GM18508 (cell line): ENCODE measurements around the gene IL3.
A peak's percentile ranks its signal among the peaks of the same experiment; 100 is the strongest.

Source experiments
- ATAC-seq: cut with Tn5 transposase; IDR thresholded peaks from one replicate; pipeline ENCODE4 v1.9.1; 2021; ENCODE audit warnings: moderate number of reproducible peaks; ENCODE audit not compliant: insufficient read depth, unreplicated experiment

The IL3 gene, protein sequence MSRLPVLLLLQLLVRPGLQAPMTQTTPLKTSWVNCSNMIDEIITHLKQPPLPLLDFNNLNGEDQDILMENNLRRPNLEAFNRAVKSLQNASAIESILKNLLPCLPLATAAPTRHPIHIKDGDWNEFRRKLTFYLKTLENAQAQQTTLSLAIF

DNA sequence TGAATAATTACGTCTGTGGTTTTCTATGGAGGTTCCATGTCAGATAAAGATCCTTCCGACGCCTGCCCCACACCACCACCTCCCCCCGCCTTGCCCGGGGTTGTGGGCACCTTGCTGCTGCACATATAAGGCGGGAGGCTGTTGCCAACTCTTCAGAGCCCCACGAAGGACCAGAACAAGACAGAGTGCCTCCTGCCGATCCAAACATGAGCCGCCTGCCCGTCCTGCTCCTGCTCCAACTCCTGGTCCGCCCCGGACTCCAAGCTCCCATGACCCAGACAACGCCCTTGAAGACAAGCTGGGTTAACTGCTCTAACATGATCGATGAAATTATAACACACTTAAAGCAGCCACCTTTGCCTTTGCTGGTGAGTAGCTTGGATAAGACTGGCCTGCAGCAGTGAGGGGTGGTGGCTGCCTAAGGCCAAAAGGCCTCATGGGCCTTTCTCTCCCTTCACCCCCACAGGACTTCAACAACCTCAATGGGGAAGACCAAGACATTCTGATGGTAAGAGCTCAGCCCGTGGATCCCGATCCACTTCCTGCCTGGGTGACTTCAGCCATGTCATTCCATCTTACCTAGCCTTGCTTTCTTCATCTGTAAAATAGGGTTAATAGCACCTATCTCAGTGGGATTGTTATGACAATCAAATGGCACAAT is at the start of gene IL3:
IL3 (plus strand) TSS at position 155 of the 661 bp plus-strand sequence; CDS start at position 207, 52 bp downstream.
- ATAC-seq: no peak

DNA sequence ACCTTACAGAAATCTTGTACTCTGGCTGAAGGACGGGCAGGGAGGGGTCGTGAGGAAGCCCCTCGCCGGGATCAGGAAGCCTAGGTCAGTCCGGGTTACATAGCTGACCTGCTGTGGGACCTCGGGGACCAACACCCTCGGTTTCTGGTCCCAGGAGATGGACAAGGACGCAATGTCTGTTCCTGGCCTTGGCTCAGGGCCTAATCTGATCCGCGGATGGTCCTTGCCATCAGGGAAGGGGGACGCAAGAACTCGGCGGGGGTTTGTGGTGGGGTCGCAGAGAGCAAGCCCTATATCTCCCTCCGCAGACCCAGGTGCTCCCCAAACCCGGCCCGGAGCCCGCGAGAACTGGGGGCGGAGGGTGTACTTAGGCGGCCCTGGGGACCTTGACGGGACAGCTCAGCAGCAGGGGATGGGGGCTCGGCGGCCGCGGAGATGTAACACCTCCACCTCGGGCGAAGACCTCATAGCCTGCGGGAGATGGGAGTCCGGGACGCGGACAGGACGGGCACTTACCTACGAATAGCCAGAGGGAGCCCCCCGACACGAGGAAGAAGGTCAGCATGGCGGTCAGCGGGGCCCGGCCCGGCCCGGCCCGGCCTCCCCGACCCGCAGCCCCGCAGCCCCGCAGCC is 49.4 kb upstream of the IL3 start:
- no peak for ATAC-seq

DNA sequence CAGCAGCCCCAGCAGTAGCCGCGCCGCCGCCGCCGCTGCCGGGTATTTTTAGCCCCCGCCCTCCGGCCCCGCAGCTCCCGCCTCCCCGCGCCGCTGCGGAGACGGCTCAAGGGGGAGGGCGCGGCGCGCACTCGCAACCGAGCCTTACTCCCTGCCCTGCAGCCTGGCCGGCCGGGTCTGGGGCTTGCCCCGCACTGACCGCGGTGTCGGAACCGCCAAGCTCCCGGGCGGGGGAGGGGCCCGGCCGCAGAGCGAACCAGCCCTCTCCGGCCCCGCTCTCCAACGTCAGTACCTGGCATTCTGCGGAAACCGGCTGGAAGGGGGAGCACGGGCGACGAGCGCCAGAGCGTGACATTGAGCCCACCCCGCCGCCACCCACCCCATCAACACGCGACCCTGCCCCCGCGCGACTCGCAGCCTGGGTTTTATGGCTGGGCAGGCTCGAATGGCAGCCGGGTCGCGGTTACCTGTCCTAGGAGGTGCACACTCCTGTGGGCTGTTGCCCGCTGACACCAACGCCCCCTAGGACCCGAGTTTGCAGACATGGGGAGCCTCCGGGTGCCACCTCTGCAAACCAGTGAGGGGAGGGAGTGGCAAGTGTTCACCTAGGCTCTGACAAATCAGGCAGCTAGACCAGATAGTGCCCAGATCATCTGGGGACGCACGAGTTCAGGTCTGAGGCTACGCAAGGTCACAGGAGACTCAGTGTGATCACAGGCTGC is 48.7 kb upstream of the IL3 start, which contains the start of gene ACSL6:
ACSL6 (minus strand) TSS at position 37 of the 722 bp plus-strand sequence. CDS start 105 bp downstream, outside the sequence.
- ATAC-seq: no peak

DNA sequence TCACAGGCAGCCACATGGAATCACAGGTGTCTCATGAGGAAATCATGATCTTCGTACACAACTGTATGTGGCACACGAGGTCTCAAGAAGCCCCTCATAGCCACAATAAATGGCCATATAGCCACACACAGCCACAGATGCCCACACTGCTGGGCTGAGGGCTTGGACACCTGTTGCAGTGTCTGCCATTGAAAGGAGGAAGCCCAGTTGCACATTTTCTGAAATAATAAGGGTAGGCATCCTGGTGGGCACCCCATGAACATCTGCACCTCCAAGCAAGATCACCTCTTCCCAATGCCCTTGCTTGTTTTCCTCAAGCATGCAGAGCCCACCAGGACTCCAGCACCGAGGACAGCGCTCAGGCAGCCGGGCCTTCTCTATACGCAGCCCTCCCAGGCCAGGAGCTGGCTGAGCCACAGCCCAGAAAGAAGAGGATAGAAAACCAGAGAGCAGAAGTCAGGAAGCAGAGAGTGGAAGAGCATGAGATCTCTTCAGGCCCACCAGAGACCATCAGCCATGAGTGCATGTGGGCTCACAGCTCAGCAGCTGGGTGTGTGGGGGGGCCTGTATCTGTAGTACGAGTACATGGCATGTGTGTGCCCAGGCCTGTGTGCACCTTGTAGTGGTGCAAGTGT is 48.0 kb upstream of the IL3 start:
- ATAC-seq: no peak

DNA sequence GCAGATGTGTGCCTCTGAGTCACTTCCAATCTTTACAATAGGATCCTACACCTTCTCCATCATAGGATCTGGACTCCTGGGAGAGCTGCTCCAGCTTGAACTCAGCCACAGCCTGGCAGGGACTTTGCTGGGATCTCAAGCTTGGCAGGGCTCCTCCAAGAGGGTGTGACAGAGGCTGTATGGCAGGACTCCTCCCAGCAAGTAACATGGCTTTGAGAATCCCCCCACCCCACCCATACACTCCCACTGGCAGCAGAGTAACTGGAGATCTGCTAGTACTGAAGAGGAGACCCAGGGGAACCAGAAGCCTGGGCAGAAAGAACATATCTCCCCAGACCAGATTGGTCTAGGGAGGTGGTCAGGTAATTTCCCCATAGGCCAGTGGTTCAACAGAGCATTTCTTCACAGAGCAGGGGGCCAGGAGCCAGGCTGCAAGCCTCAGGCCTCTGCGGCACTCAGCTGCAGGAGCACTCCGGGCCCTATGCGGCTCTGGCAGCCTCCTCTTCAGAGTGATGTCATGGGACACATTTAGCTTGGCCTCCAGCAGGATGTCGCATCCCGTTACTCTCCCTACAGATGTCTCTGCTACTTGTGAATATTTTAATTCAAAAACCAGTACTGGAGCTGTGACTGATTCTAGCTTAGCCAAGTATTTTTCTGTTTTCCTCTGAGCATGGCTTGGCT is 47.3 kb upstream of the IL3 start:
- ATAC-seq: no peak

DNA sequence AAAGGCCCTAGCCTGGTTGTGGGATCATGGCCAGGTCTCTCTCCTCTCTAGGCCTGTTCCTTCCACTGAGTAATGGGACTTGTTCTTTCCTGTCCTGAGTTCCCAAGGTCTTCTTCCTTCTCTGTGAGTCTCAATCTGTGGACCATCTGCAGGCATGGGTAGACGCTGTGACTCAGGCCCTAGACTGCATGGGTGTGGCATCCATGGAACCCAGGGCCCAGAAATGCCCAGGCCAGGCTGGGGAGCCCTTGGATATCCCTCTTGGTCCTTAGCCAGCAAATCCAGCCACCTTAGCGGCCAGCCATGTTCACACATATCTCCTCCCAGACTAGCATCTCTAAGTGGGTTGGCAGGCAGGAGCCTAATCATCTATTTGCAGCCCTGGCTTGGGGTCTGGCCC is 46.7 kb upstream of the IL3 start:
- no peak for ATAC-seq

DNA sequence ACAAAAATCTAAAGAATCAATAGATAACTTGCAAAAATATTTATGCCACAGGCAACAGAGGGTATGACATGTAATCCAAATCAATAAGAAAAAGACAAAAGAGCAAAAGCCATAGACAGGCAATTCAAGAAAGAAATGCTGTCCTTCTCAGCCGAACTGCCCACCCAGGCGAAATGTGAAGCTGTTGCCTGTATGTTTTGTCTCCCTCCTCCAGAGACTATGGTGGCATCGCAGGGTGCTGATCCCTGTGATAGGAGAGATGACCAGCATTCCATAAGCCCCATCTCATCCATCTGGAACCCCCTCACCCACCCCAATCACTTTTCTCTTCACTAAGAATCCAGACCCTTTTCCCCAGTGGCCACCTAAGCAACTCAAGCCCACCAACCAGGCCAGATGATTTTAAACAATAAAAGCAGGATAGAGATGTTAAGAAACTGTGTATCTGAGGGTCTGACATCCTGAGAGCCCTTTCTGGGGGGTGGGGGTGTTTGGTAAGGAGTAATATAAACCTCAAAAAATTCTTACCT is 43.7 kb upstream of the IL3 start:
- ATAC-seq: no peak

DNA sequence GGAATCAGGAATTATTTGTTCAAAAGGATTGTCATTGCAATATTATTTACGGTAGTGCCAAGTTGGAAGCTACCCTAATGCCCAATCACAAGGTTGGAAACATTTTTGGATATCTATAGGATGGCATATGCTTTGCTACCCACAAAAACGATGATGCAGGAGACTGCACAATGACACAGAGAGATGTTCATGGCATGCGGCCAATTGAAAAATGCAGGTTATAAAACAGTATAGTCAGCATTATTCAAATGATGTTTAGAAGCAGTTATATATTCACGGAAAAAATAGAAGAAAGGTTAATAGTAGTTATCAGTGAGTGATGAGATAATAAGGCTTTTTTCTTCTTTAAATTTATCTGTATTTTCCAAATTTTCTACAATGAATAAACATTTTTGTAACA is 43.1 kb upstream of the IL3 start:
- no peak for ATAC-seq

DNA sequence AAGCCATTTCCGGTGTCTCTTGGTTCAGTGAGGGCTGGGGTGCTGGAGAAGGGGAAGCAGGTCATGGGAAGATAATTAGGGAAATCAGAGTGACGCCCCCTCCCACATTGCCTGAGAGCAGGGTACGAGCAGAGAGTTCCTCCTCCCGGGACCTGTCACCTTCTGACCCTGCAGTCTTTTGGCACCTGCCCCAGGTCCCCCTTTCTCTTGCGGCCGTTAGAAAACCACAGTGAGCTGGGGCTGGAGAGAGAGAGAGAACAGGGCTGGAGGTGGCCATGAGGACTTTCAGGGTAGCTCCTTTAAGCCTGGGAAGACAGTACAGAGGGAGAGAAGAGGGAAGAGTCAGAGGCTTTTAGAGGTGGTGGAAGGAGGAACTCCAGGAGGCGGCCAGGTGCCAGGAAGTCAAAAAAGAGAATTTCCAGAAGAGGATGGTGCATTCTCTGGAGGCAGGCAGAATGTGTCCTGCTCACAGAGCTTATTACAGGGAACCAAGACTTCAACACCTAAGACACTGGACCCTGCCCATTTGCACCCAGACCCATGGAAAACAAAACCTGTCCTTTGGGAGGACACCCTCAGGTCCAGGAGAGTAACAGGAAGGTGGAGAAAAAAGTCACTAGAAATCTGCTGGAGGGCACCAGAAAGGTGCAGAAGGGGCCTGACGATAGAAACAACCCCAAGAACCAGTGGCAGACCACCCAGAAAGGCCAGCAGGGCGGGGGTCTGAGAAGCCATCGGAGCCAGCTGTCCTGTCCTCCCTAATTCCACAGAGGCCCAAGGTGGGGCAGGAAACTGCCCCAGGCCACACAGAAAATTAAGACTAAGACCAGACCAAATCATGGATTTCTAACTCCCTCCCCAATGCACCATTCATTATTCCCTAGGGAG is 42.5 kb upstream of the IL3 start:
- ATAC-seq: no peak

DNA sequence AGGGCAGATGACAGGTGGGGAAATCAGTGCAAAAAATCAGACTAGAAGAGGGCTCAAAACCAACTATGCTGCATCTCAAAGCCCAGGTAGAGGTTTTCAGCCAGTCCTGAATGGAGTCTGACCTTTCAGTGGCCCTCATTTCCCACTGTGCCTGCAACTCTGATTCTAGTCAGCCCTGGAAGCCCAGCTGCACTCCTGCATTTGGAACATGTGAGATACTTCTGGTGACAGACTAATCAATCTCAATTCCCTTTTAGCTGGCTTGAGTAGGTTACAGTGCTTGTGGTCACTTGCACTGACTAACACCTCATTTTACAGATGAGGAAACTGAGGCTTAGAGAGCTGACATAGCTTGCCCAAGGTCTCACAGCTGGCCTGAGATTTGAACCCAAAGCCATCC is 41.1 kb upstream of the IL3 start:
- no peak for ATAC-seq

DNA sequence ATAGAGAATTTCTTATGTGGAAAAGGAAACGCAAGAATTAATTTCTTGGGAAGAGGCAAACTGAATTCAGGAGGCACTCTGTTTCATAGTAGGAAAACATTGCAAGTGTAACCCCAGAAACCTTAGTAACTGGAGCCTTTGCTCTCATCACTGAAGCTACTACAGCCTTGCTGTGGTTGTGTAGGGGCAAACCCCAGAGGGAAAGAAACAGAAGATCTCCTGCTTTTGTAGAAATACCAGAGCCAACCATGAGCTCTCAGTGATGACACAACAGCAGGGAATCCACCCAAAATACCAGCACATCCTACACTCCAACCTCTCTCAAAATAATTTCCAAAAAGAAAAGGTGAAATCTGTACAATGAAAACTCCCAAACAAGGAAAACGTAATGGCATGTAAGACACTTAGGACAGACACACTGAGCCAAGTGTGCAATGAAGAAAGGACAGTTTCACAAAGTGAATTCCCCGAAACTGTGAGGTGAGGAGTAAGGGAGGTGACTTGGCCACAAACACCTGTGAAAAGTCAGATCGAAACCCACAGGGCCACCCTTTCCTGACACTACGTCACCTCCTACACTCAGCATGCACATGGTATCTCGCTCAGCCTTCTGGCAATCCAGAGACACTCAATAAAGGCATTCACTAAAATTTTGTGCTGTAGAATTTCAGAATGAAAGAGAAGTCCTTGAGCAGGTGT is 40.4 kb upstream of the IL3 start:
- ATAC-seq: peak; percentile 98

DNA sequence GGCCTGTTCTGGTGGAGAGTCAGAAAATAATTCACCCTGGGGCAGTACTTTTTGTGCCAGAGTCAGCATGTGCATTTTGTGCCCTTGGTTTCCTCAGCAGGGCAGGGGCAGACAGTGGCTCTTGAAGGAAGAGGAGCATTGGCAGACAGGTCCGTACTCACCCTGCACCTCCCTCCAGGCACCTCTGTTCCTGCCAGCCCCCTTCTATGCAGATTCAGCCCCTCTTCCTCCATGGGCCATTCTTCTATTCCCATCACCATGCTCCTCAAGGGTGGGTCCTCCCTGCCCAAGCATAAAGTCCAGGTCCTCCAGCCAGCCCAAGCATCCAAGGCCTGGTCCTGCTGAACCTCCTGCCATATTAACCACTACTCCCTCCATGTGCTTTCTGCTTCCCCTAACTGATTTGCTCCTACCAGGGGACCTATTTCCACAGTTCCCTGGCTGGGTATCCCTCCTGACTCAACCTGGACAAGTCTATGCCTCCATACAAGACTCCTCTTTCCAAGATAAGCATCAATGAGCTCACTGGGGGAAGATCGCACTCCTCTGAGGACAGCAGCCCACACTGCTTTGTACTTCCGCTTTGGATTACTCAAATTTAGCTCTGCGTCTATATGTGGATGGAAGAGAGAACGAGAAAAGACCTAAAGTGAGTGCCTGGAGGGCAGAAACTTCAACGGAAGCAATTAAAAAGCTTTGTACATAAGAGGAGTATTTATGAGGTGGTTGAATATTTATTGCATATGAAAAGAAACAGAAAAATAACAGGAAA is 39.7 kb upstream of the IL3 start:
- peak; percentile 2 for ATAC-seq

DNA sequence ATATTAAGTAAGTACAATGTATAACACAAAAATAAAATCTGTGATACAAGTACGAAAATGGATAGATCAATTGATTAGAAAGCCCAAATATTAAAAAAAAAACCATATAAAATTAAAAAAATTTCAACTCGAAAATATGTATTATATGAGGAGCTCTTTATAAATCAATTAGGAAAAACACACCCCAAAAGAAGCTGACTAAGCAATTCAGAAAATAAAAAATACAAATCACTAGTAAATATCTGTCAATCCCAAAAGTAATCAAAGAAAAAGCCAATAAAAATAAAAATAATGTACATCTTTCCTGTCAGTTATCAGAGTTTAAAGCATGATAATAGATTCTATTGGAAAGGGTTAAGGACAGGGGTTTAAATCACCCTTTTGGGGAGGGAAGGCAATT is 38.8 kb upstream of the IL3 start:
- no peak for ATAC-seq

DNA sequence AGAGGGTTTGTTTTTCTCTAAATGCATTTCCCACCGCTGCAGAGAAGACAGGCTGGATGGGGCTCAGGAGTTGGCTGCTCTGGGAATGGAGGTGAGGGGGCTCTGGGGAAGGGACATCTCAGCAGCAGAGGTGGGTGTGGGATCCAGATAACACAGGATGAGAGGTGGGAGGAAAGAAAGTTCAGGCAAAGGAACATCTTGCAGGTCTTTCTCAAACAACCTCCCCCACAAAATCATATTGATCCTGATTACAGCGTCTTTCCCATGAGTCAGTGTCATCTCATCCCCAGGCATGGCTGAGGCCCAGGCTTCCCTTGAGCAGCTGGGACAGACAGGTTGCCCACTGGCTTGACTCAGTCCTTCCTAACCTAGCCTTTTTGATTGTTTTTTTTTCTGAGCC is 37.7 kb upstream of the IL3 start:
- ATAC-seq: no peak

DNA sequence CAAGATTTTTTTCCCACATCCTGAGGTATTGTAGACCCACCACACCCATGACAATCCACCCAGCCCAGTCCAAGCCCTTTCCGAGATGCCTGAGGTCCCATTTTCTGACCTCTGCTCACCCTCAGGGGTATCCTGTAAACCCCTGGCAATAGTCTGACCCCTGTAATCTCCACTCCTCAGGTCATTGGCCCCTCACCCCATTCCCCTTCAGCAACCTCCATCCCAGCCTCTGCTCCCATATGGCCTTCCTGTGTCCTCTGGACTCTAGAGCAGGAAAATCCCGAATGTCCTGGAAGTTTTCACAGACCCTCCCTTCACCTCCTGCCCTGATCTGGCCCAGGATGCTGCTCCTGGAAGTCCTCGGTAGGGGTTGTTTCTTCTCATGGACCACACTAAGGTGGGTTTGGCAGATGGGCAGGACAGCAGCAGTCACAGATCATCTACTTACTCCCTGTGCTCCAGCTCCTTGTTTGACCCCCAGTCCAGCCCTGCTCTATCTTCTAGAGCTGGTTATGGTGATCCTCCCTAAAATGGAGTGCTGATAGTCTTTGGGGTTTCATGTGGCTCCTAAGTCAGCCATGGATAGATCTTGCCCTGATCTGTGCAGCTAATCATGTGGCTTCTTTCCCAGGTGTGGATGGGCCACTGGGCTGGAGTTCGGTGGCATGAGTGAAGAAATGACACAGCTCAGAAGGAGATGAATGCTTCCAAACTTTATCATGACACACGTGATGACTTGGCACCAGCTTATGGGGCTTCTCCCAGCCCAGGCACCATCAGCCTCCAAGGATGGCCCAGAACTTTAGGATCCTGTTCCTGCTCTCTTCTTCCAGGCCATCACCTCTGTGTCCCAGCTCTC is 37.0 kb upstream of the IL3 start:
- no peak for ATAC-seq

DNA sequence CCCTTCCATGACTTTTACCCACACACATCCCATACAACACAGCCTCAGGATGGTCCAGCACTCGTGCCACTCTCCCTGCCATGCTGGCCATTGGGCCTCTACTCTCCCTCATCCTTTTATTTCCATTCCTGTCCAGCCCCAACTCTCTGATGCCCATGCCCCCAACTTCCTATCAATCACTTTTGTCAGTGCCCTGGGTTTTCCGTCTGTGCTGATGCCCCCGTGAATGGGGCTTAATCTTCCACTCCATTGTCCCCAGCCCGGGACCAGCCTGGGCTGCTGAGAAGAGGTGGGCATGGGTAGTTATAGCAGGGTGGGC is 36.4 kb upstream of the IL3 start:
- ATAC-seq: no peak
